Hematopoietic multipotent progenitor cell treated with erythropoietin and hydrocortisone succinate and interleukin-3 and kit ligand, for 6 days (in vitro differentiated cells): Measurements from ENCODE around the gene SGMS1.
"Not testable (repeated sequence)": the region's sequence is repeated elsewhere in the genome, so short reads cannot be mapped to it uniquely, and the experiment has no call there.

ENCODE experiments used
- DNase-seq: peaks from one replicate; pipeline ENCODE4 v3.0.0-alpha.2; 2015

The SGMS1 gene

GRCh38 chr10:50528206-50528605 is 95.5 kb downstream of the SGMS1 start:
- DNase-seq, result no peak

- peak; percentile 77 for DNase-seq
These were observed 96.2 kb downstream of the SGMS1 start for GRCh38 chr10:50527442-50528043.

- DNase-seq, result peak; percentile 21
These were observed 97.6 kb downstream of the SGMS1 start for GRCh38 chr10:50526185-50526584.

- DNase-seq, result no peak
These were observed 100.4 kb downstream of the SGMS1 start for GRCh38 chr10:50523357-50523756.

GRCh38 chr10:50522908-50523307 is 100.8 kb downstream of the SGMS1 start:
- no peak for DNase-seq

GRCh38 chr10:50520115-50520514 is 103.6 kb downstream of the SGMS1 start:
- no peak for DNase-seq

- DNase-seq, result no peak
These were observed 106.1 kb downstream of the SGMS1 start for GRCh38 chr10:50517626-50518025.

GRCh38 chr10:50516171-50516570 is 107.6 kb downstream of the SGMS1 start:
- DNase-seq, result no peak

GRCh38 chr10:50515420-50515819 is 108.3 kb downstream of the SGMS1 start:
- no peak for DNase-seq

GRCh38 chr10:50514995-50515394 is 108.8 kb downstream of the SGMS1 start:
- DNase-seq, result no peak

GRCh38 chr10:50513956-50514355 is 109.8 kb downstream of the SGMS1 start:
- DNase-seq, result no peak

GRCh38 chr10:50512743-50513416 is 110.9 kb downstream of the SGMS1 start:
- no peak for DNase-seq

GRCh38 chr10:50512214-50512595 is 111.6 kb downstream of the SGMS1 start:
- no peak for DNase-seq

GRCh38 chr10:50511492-50512213 is 112.1 kb downstream of the SGMS1 start:
- DNase-seq, result peak; percentile 55

GRCh38 chr10:50510517-50511473 is 113.0 kb downstream of the SGMS1 start:
- no peak for DNase-seq

- no peak for DNase-seq
These were observed 115.3 kb downstream of the SGMS1 start for GRCh38 chr10:50508315-50509051.

GRCh38 chr10:50506861-50507573 is 116.7 kb downstream of the SGMS1 start:
- DNase-seq, result no peak

- no peak for DNase-seq
These were observed 119.4 kb downstream of the SGMS1 start for GRCh38 chr10:50504389-50504788.

- DNase-seq, result no peak
These were observed 120.0 kb downstream of the SGMS1 start for GRCh38 chr10:50503661-50504320.

- not testable (repeated sequence) for DNase-seq
These were observed 120.6 kb downstream of the SGMS1 start for GRCh38 chr10:50503156-50503555.

GRCh38 chr10:50501924-50502452 is 121.8 kb downstream of the SGMS1 start:
- peak; percentile 29 for DNase-seq
